GM12878 (cell line): ENCODE results near the gene TEX264. TPM values are rescaled to one million over a fixed set of nuclear protein-coding genes. Genes with fewer than 3 reads are reported as not detected.

Experiments
- BMI1 ChIP-seq: fragments of 450-650 bp; IDR thresholded peaks from 2 replicates; pipeline ENCODE4 v1.6.1; 2016; ENCODE audit warnings: mild to moderate bottlenecking, moderate library complexity, borderline replicate concordance
- BRCA1 ChIP-seq: IDR thresholded peaks from 2 replicates; pipeline ENCODE4 v1.6.1; 2011; ENCODE audit warnings: low read depth, low read length, improper control_type of control experiment
- CHD1 ChIP-seq: IDR thresholded peaks from 2 replicates; pipeline ENCODE4 v1.6.1; 2012; ENCODE audit warnings: low read depth, low read length, improper control_type of control experiment
- CHD4 ChIP-seq: fragments of 200-600 bp; sonication (generic); IDR thresholded peaks from 2 replicates; pipeline ENCODE4 v1.6.1; 2016; ENCODE audit warnings: mild to moderate bottlenecking
- CUX1 ChIP-seq: IDR thresholded peaks from 2 replicates; pipeline ENCODE4 v1.6.1; 2012; ENCODE audit warnings: improper control_type of control experiment, low read depth, low read length; ENCODE audit not compliant: insufficient replicate concordance
- E2F4 ChIP-seq: IDR thresholded peaks from 2 replicates; pipeline ENCODE4 v1.6.1; 2012; ENCODE audit warnings: low read depth, low read length, improper control_type of control experiment
- EED ChIP-seq: sonication (generic); IDR thresholded peaks from 2 replicates; pipeline ENCODE4 v1.6.1; 2016; ENCODE audit warnings: antibody characterized with exemption, low read depth
- EGR1 ChIP-seq, 2 experiments: IDR thresholded peaks; 1 replicate in 1 of 2; 2 replicates in 1 of 2; pipeline ENCODE4 v1.6.1; 2011 to 2012; ENCODE audit warnings: low read depth in 2 of 2, low read length in 2 of 2, borderline replicate concordance in 1 of 2, mild to moderate bottlenecking in 1 of 2, moderate library complexity in 1 of 2
- ESRRA ChIP-seq: IDR thresholded peaks from 2 replicates; pipeline ENCODE4 v1.6.1; 2012; ENCODE audit warnings: mild to moderate bottlenecking, low read length, improper control_type of control experiment
- HCFC1 ChIP-seq: fragments of 150-350 bp; IDR thresholded peaks from 2 replicates; pipeline ENCODE4 v1.6.1; 2014; ENCODE audit warnings: low read length
- HDAC6 ChIP-seq: fragments of 200-600 bp; sonication (generic); IDR thresholded peaks from one replicate; pipeline ENCODE4 v1.8.0; 2017; ENCODE audit warnings: antibody characterized with exemption; ENCODE audit not compliant: unreplicated experiment
- HDGF ChIP-seq: fragments of 450-650 bp; IDR thresholded peaks from 2 replicates; pipeline ENCODE4 v1.6.1; 2016; ENCODE audit warnings: antibody characterized with exemption
- IKZF1 ChIP-seq: fragments of 450-650 bp; conservative IDR thresholded peaks from 2 replicates; pipeline ENCODE4 v1.6.1; 2017; ENCODE audit warnings: antibody characterized with exemption, mild to moderate bottlenecking
- MLLT1 ChIP-seq: fragments of 450-650 bp; IDR thresholded peaks from 2 replicates; pipeline ENCODE4 v1.6.1; 2016; ENCODE audit warnings: mild to moderate bottlenecking
- NR2C2 ChIP-seq: IDR thresholded peaks from 2 replicates; pipeline ENCODE4 v1.6.1; 2011; ENCODE audit warnings: borderline replicate concordance, low read depth; ENCODE audit not compliant: control insufficient read depth, insufficient read length
- POLR2AphosphoS5 ChIP-seq: IDR thresholded peaks from 2 replicates; pipeline ENCODE4 v1.6.1; 2011; ENCODE audit warnings: mild to moderate bottlenecking, low read length, inconsistent platforms
- RFX5 ChIP-seq: IDR thresholded peaks from 2 replicates; pipeline ENCODE4 v1.6.1; 2011; ENCODE audit warnings: low read depth, low read length, improper control_type of control experiment
- RUNX3 ChIP-seq: IDR thresholded peaks from 2 replicates; pipeline ENCODE4 v1.6.1; 2012; ENCODE audit warnings: low read length, inconsistent platforms
- SIX5 ChIP-seq: IDR thresholded peaks from 2 replicates; pipeline ENCODE4 v1.6.1; 2011; ENCODE audit warnings: mild to moderate bottlenecking, low read depth, low read length, moderate library complexity; ENCODE audit not compliant: severe bottlenecking
- SMAD5 ChIP-seq: IDR thresholded peaks from 2 replicates; pipeline ENCODE4 v1.6.1; 2016; ENCODE audit warnings: antibody characterized with exemption, low read depth
- TBL1XR1 ChIP-seq: IDR thresholded peaks from 2 replicates; pipeline ENCODE4 v1.6.1; 2012; ENCODE audit warnings: low read depth, low read length, improper control_type of control experiment
- WRNIP1 ChIP-seq: IDR thresholded peaks from 2 replicates; pipeline ENCODE4 v1.6.1; 2011; ENCODE audit warnings: low read depth, low read length, improper control_type of control experiment, borderline replicate concordance
- ZNF207 ChIP-seq: fragments of 450-650 bp; IDR thresholded peaks from 2 replicates; pipeline ENCODE4 v1.6.1; 2014; ENCODE audit warnings: antibody characterized with exemption, mild to moderate bottlenecking, borderline replicate concordance
- ZNF217 ChIP-seq: fragments of 450-650 bp; IDR thresholded peaks from 2 replicates; pipeline ENCODE4 v1.6.1; 2017; ENCODE audit warnings: antibody characterized with exemption, mild to moderate bottlenecking
- polyA plus RNA-seq, 11 experiments: library from polyadenylated mRNA; depleted of rRNA in 4 of 11; unstranded in 6 of 11; stranded (reverse) in 5 of 11; fragments of >200 nt; fragmentation: Nextera tagmentation in 4 of 11; fragmentation: Illumina TruSeq in 1 of 11; extraction: Ambion mirVana in 4 of 11; extraction: Trizol in 1 of 11; gene quantifications; 1 replicate in 1 of 11; 2 replicates in 10 of 11; pipeline versions ENCODE4 v1.2.1 to v1.2.3, GENCODE V29; 2011 to 2016; ENCODE audit warnings: inconsistent platforms in 2 of 11, missing spikeins in 2 of 11, low read depth in 1 of 11
- total RNA-seq, 4 experiments: library from RNA; depleted of rRNA in 3 of 4; stranded (reverse); fragments of >200 nt in 3 of 4; fragmentation: Illumina TruSeq in 1 of 4; extraction: Trizol in 1 of 4; gene quantifications; 2 replicates each; pipeline versions ENCODE4 v1.2.1 to v1.2.3, GENCODE V29; 2013 to 2021

TEX264 gene
- total and polyA plus RNA-seq, 10 of the 15 experiments (the other 5 are each of a cell fraction or from before 2014, with no cell fraction given), result 3.6 to 63.0 (median 52.4) TPM

- TF ChIP-seq E2F4 (no peak), ESRRA (no peak), ZNF217 (no peak), NR2C2 (no peak), RUNX3 (peak; percentile 86), MLLT1 (peak; percentile 41; the same call in 1 of the 2 replicates), HDGF (no peak; the same call in 1 of the 2 replicates), POLR2AphosphoS5 (no peak), ZNF207 (no peak), SIX5 (no peak), BMI1 (no peak), SMAD5 (no peak), IKZF1 (peak; percentile 69), TBL1XR1 (no peak), CHD4 (no peak), WRNIP1 (no peak), CUX1 (no peak), EED (peak; percentile 23; the same call in 1 of the 2 replicates), HCFC1 (no peak), EGR1 (IDR thresholded peaks at IDR 0.05; ENCODE audit: borderline replicate concordance in 1 of 2, low read depth in 2 of 2, low read length in 2 of 2) (peak in 1 of 2 experiments; percentile 54; a peak in 1 of 3 replicates), RFX5 (no peak), HDAC6 (no peak), CHD1 (no peak), BRCA1 (no peak)
These were observed 15.6 kb downstream of the TEX264 start (continued) for GRCh38 chr3:51686512-51687215.
